HL-60/S4 treated with retinoic acid at 250 ng/mL for 4 days and 3 days (cell line): ENCODE data around the gene HOXD8.

Experiments
- in situ Hi-C: fragments of 300-500 bp; cut with MboI; formaldehyde crosslinking; loops from 2 replicates; pipeline ENCODE4 v1.7.0; 2022; ENCODE audit warnings: low sequenced_read_pairs

HOXD8 gene

GRCh38 chr2:176124947-176125771, 4.3 kb upstream of the HOXD8 start:
- in situ Hi-C loops, result loop anchor here (25.0 kb wide), 4 partner anchors 337 to 1187 kb away; no protein-coding TSS in a partner anchor

GRCh38 chr2:176125772-176126054, 3.8 kb upstream of the HOXD8 start:
- in situ Hi-C loops, result loop anchor here (25.0 kb wide), 3 partner anchors 337 to 1012 kb away; no protein-coding TSS in a partner anchor

DNA sequence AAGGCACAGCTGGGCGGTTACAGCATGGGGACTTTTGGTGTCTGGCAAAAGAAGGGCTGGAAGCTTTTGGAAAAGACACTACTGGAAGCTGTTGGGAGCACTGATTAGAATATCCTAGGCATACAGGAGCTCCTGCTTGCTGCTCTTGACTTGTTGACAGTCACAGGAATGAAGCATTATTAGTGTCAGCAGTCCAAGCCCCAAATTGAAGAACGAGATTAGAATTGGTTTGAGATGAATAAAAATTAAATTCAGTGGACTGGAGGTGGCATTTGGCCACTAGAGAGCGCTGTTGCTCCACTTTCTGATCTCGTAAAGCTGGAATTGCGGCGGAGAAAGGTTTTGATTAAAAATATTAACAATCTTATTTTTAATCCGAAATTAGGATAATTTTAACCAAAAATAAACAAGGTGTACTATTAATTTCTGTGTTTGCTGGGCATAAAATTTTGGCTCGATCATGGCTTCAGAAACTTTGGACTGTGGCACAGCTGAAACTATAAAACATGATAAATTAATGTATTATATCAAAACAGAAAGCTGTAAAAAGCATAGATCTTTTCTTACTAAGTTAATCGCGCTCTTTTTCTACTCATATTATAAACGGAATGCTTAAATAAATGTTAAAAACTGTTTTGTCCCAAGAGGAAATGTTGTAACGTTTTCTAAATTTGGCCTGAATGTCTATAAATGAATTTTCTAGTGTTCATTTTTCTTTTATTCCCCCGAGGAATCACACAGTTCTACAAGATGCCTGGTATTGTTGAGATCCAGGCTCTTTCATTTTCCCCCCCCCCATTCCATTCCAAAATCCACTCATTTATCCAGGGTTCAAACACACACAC, 2.4 kb upstream of the HOXD8 start:
- in situ Hi-C loops, result loop anchor here (25.0 kb wide), 3 partner anchors 335 to 1010 kb away; no protein-coding TSS in a partner anchor

DNA sequence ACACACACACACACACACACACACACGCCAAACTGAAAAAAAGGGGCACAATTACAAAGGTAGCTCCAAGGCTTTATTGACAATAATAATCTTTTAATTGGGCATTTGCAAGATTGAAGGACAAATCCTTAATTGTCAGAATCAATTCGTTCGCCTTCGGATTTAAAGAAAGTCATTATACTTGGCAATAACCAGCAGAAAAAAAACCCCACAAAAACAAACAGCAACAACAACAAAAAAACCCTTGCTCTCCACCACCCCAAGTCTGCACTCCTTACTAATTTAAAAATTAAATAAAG, 1.8 kb upstream of the HOXD8 start:
- in situ Hi-C loops, result loop anchor here (25.0 kb wide), 3 partner anchors 335 to 1010 kb away; no protein-coding TSS in a partner anchor

GRCh38 chr2:176128172-176128981, 1.1 kb upstream of the HOXD8 start:
- in situ Hi-C loops, result loop anchor here (25.0 kb wide), 3 partner anchors 334 to 1009 kb away; no protein-coding TSS in a partner anchor

DNA sequence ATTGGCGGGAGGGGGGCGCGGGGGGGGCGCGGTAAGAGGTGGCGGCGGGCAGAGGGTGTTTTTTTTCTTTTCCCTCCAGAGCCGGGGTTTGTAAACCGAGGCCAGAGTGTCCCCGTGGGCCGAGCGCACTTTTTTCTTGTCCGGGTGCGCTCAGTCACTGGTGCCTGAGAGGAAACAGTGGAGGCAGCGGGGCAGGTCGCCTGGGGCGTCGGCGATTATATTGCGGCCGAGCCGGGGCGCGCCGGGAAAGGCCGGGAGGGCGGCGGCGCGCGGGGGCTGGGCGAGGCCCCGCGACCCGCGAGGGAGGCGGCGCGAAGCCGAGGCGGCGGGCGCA, 275 bp downstream of the HOXD8 start:
- in situ Hi-C loops, result loop anchor here (25.0 kb wide), 3 partner anchors 333 to 1008 kb away; no protein-coding TSS in a partner anchor

DNA sequence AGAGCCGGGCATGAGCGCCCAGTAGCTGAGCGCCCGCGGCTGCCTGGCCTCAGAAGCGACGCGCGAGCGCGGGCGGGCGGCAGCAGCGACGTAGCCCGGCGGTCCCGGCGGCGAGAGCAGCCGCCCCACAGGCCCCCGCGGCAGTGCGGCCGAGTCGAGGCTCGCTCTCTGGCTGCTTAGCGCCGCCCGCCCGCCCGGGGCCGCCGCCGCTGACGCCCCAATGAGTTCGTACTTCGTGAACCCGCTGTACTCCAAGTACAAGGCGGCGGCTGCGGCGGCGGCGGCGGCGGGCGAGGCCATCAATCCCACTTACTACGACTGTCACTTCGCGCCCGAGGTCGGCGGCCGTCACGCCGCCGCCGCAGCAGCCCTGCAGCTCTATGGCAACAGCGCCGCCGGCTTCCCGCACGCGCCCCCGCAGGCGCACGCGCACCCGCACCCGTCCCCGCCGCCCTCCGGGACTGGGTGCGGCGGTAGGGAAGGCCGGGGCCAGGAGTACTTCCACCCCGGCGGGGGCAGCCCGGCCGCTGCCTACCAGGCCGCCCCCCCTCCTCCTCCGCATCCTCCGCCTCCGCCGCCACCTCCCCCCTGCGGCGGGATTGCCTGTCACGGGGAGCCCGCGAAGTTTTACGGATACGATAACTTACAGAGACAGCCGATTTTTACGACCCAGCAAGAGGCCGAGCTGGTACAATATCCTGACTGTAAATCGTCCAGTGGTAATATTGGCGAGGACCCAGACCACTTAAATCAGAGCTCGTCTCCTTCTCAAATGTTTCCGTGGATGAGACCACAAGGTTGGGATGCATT, 847 bp downstream of the HOXD8 start:
- in situ Hi-C loops, result loop anchor here (25.0 kb wide), 3 partner anchors 332 to 1007 kb away; no protein-coding TSS in a partner anchor

GRCh38 chr2:176130957-176131847, 1.7 kb downstream of the HOXD8 start:
- in situ Hi-C loops, result loop anchor here (25.0 kb wide), 3 partner anchors 331 to 1006 kb away; no protein-coding TSS in a partner anchor

DNA sequence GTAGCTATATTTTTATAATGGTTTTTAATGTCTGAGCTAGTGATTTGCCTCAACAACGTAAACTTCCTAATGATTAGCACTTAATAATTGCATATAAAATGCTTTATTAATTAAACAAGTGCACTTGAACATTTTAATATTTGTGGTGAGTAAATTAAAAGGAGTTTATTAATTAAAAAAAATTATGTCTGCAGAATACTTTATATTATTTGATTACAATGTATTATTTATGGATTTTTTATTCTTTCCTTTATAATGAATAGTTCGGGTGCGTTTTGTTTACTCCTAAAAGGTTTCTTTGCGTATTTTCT, 2.3 kb downstream of the HOXD8 start:
- in situ Hi-C loops, result loop anchor here (25.0 kb wide), 3 partner anchors 330 to 1005 kb away; no protein-coding TSS in a partner anchor

- in situ Hi-C loops, result loop anchor here (25.0 kb wide), 3 partner anchors 330 to 1005 kb away; no protein-coding TSS in a partner anchor
These were observed 3.0 kb downstream of the HOXD8 start for GRCh38 chr2:176132205-176133171.

DNA sequence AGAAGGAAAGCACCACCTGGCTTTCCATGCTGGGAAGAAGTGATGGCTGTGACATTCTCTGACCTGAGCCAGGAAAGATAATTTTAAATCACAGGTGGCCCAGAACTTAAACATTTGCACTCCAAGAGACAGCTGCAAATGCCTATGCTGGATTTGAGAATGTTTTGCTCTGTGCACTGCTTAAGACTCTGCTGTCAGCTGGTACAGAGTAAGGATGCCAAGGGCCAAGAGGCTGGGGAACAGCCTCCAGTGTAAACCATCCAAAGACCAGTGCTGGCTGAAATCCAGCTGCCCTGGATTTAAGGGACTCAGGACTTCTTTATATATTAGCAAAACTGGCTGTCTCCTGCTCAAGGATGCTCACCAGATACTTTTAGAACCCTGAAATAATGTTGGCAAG, 3.9 kb downstream of the HOXD8 start:
- in situ Hi-C loops, result loop anchor here (25.0 kb wide), 3 partner anchors 329 to 1004 kb away; no protein-coding TSS in a partner anchor

GRCh38 chr2:176134035-176134434, 4.5 kb downstream of the HOXD8 start:
- in situ Hi-C loops, result loop anchor here (25.0 kb wide), 3 partner anchors 328 to 1003 kb away; no protein-coding TSS in a partner anchor

DNA sequence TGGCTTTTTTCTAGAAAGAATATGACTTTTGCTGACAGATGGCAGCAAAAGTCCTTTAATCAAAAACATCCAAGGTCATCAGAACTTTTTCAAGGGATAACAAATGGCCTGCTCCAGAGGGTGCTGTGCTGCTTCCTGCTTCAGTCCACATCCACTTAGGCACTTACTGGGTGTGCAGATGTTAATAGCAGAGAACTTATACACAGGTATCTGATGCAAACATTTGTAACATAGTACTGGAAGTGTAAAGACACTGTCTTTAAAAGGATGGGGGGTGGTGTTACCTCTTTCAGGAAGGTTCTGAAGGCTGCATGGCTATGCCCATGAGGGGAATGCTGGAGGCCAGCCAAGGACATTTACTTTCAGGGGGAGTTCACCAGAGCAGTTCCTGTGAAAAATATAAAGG, 5.5 kb downstream of the HOXD8 start:
- in situ Hi-C loops, result loop anchor here (25.0 kb wide), 3 partner anchors 327 to 1002 kb away; no protein-coding TSS in a partner anchor

DNA sequence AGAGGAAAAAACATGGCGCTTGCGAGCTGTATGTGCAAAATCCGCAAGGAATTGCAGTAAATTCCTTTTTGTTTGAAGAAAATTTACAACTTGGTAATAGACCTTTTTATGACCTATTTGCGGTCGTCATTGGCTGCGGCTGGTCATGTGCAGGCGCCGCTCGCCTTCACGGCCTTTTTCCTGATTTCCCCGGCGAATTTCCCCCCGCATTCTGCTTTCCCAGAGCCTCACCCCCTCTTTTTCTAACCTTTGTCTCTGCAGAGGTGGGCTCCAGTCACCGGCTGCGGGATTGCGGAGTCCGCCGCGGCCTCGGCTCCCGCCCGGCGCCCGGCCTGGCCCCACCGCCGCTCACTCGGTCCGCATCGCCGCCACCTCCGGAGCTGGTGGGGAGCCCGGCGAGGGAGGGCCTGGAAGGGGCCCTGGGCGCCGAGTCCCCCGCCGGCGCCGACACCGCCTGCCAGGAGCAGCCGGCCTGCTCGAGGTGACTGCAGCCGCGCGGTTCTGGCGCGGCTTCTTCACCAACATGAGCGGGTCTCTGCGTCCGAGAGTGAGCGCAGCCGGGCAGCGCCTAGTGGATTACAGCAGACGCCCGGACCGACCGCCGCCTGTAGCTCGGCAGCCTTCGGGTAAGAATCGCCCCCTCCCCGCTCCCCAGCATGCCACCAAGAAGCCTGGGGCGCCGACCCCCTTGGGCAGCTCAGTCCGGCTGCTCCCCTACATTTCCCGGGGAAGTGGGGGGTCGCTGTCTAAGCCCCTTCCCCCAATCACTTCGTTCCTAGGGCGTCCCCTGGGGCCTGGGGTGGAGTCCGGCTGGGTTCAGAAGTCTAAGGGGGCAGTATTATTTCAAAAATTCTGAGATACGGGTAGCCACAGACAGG, 7.1 kb downstream of the HOXD8 start:
- in situ Hi-C loops, result loop anchor here (25.0 kb wide), 3 partner anchors 326 to 1001 kb away; no protein-coding TSS in a partner anchor

- in situ Hi-C loops, result loop anchor here (25.0 kb wide), 3 partner anchors 325 to 1000 kb away; no protein-coding TSS in a partner anchor
These were observed 7.7 kb downstream of the HOXD8 start for GRCh38 chr2:176137252-176137580.

GRCh38 chr2:176137906-176138305, 8.4 kb downstream of the HOXD8 start:
- in situ Hi-C loops, result loop anchor here (25.0 kb wide), 3 partner anchors 324 to 999 kb away; no protein-coding TSS in a partner anchor

GRCh38 chr2:176138526-176138922, 9.0 kb downstream of the HOXD8 start:
- in situ Hi-C loops, result loop anchor here (25.0 kb wide), 3 partner anchors 324 to 999 kb away; no protein-coding TSS in a partner anchor
